Breast epithelium (tissue), 3 donors: ENCODE measurements around the gene KLK8.

Experiments used
- CTCF ChIP-seq, 3 donors: fragments of 450-650 bp; IDR thresholded peaks; one replicate each; pipeline ENCODE4 v1.5.1; 2016 to 2017; ENCODE audit warnings: antibody characterized with exemption in 3 of 3, mild to moderate bottlenecking in 3 of 3, moderate library complexity in 3 of 3
- POLR2A ChIP-seq: fragments of 450-650 bp; IDR thresholded peaks from one replicate; pipeline ENCODE4 v1.6.1; 2016; ENCODE audit warnings: antibody characterized with exemption, mild to moderate bottlenecking, moderate library complexity
- POLR2AphosphoS5 ChIP-seq, 3 donors: sonication (generic); formaldehyde crosslinking; IDR thresholded peaks; one replicate each; pipeline ENCODE4 v1.6.1; 2017; ENCODE audit warnings: antibody characterized with exemption in 3 of 3

GRCh38 chr19:50968716-50969412 lies 32.5 kb downstream of the KLK8 start:
- TF ChIP-seq CTCF (IDR thresholded peaks at IDR 0.05) (no peak), POLR2A (no peak), POLR2AphosphoS5 (IDR thresholded peaks at IDR 0.05) (no peak)
